K562 (cell line): ENCODE results near the gene TAAR9.

Source experiments
- ADNP ChIP-seq: fragments of 200-800 bp; sonication (Bioruptor generic); IDR thresholded peaks from 2 replicates; pipeline ENCODE4 v1.6.1; 2016; ENCODE audit warnings: missing genetic modification characterization, missing compliant biosample characterization
- CTCF ChIP-seq, 3 experiments: IDR thresholded peaks in 2 of 3; conservative IDR thresholded peaks in 1 of 3; 2 replicates each; pipeline ENCODE4 v1.5.1; 2011 to 2012; ENCODE audit warnings: low read length in 3 of 3, mild to moderate bottlenecking in 3 of 3, control low read depth in 2 of 3, improper control_type of control experiment in 1 of 3, inconsistent platforms in 1 of 3, low read depth in 1 of 3, mixed read lengths in 1 of 3, moderate library complexity in 1 of 3; ENCODE audit not compliant: insufficient read depth in 2 of 3
- HMG20A ChIP-seq: fragments of 450-650 bp; formaldehyde crosslinking; conservative IDR thresholded peaks from 2 replicates; pipeline ENCODE4 v1.4.0; 2020; ENCODE audit warnings: mild to moderate bottlenecking, mixed read lengths
- PREB ChIP-seq: sonication (generic); formaldehyde crosslinking; IDR thresholded peaks from 2 replicates; pipeline ENCODE4 v1.8.1; 2023; ENCODE audit warnings: mild to moderate bottlenecking, missing genetic modification reagents
- REST ChIP-seq, 2 experiments: fragments of 450-650 bp; formaldehyde crosslinking in 1 of 2; IDR thresholded peaks; 2 replicates each; pipeline versions ENCODE4 v1.4.0 to v1.6.1; 2014 to 2020; ENCODE audit warnings: mild to moderate bottlenecking in 2 of 2, borderline replicate concordance in 1 of 2, low read depth in 1 of 2
- TAF7 ChIP-seq: fragments of 450-650 bp; IDR thresholded peaks from 2 replicates; pipeline ENCODE4 v1.6.1; 2016; ENCODE audit warnings: missing genetic modification characterization, missing compliant biosample characterization
- USF2 ChIP-seq: sonication (generic); formaldehyde crosslinking; IDR thresholded peaks from 2 replicates; pipeline ENCODE4 v1.5.0; 2020; ENCODE audit warnings: missing genetic modification reagents
- ZFP30 ChIP-seq: fragments of 250-450 bp; sonication (Bioruptor Pico); IDR thresholded peaks from 2 replicates; pipeline ENCODE4 v1.8.0; 2022; ENCODE audit warnings: moderate library complexity, mild to moderate bottlenecking, inconsistent platforms, borderline replicate concordance
- TF ChIP-seq, protein P1 (sequence below): fragments of 450-650 bp; formaldehyde crosslinking; IDR thresholded peaks from 2 replicates; pipeline ENCODE4 v1.4.0; 2022; ENCODE audit warnings: missing genetic modification characterization
- TF ChIP-seq, protein P2 (sequence below): sonication (generic); IDR thresholded peaks from 2 replicates; pipeline ENCODE4 v1.6.1; 2016

DNA sequence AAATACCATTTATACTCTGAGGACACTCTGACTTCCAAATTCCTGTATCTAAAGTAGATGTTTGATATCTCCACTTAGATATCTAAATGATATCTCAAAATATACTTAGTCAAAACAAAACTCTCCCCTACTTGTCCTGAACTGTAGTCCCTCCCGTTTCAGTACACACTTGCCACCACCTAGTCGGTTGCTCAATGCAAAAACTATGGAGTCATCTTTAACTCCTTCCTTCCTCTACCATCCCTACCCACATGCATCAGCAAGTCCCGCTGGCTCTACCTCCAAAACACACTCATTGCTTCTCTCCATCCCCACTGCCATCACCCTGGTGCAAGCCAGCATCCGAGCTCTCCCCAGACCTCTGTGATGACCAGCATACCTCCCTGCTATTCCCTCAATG is 38.3 kb upstream of the TAAR9 start:
- TF ChIP-seq REST (IDR thresholded peaks at IDR 0.05; ENCODE audit: borderline replicate concordance) (no peak), REST (CRISPR knock-in tag; IDR thresholded peaks at IDR 0.05; ENCODE audit: low read depth) (no peak), ADNP (no peak), HMG20A (CRISPR knock-in tag) (no peak), TAF7 (tag) (no peak), CTCF (IDR thresholded peaks at IDR 0.05 in 2 of 3, conservative IDR thresholded peaks at IDR 0.05 in 1 of 3; ENCODE audit: insufficient read depth in 2 of 3, low read depth in 1 of 3, low read length in 3 of 3) (no peak), ZFP30 (CRISPR knock-in tag) (no peak), USF2 (CRISPR knock-in tag) (no peak), PREB (CRISPR knock-in tag) (no peak)
- TF ChIP-seq, protein P1, sequence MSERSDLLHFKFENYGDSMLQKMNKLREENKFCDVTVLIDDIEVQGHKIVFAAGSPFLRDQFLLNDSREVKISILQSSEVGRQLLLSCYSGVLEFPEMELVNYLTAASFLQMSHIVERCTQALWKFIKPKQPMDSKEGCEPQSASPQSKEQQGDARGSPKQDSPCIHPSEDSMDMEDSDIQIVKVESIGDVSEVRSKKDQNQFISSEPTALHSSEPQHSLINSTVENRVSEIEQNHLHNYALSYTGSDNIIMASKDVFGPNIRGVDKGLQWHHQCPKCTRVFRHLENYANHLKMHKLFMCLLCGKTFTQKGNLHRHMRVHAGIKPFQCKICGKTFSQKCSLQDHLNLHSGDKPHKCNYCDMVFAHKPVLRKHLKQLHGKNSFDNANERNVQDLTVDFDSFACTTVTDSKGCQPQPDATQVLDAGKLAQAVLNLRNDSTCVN (CRISPR knock-in tag), result no peak
- TF ChIP-seq, protein P2, sequence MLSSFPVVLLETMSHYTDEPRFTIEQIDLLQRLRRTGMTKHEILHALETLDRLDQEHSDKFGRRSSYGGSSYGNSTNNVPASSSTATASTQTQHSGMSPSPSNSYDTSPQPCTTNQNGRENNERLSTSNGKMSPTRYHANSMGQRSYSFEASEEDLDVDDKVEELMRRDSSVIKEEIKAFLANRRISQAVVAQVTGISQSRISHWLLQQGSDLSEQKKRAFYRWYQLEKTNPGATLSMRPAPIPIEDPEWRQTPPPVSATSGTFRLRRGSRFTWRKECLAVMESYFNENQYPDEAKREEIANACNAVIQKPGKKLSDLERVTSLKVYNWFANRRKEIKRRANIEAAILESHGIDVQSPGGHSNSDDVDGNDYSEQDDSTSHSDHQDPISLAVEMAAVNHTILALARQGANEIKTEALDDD, result no peak
